ENCODE measurements around the gene MYO7B. TPM values are rescaled to one million over a fixed set of nuclear protein-coding genes. Genes with fewer than 3 reads are reported as not detected.

Gene MYO7B
- total RNA-seq, 1 donor from 2014 or later: 0.44 TPM

- Histone ChIP-seq H3K4me3 (no peak overlapping the region), H3K27ac (replicated peaks) (no peak overlapping the region), H3K27me3 (ENCODE audit: low read depth) (no peaks in the 10 kb centered on the region), H3K4me1 (no peaks in the 10 kb centered on the region), H3K36me3 (no peaks in the 10 kb centered on the region), H3K9me3 (replicated peaks) (no peaks in the 10 kb centered on the region)
- intact Hi-C loops (cut with micrococcal nuclease): no loop called here
- no peak for TF ChIP-seq CTCF (IDR thresholded peaks at IDR 0.05; ENCODE audit: borderline replicate concordance)
- no peak for DNase-seq
Measured at GRCh38 chr2:127562936-127563335, 27.5 kb downstream of the MYO7B start.

DNA sequence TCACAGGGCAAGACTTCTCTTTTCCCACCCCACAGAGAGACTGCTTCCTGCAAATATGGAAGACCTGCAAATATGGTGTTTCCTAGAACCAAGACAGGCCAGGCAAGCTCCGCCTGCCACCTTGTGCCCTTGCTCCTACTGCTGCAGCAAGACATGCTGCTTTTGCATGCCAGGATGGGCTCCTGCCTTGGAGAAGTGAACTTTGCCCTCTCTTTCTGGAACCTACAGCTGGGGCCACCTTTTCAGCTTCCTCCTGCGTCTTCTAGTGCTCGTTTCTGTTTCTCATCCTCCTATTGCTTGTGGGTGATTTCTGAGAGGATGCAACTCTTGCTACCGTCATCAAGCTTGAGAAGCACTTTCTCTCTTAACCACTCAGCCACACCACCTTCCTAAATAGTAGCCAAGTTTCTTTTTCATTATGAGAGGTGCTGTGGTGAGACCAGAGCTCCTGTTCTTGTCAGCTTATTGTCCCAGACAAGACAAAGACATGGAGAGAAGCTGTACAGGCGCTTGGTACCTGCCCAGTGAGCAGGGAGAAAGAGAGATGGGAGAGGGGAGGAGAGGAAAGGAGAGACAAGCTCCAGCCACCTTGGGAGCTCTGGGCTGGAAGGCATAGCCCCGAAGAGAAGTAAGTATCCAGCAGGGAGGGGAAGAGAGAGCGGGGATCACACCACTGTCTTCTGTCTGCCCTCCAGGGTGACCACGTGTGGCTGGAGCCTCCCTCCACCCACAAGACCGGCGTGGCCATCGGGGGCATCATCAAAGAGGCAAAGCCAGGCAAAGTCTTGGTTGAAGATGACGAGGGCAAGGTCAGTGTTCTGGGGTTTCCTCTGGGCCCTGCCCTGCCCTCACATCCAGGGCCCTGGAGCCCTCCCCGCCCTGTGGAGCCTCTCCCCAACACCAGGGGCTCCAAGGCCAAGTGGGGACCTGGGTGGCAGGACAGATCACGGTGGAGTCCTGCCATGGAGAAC, 28.3 kb downstream of the MYO7B start:
- intact Hi-C loops (cut with micrococcal nuclease): no loop called here
- TF ChIP-seq CTCF (IDR thresholded peaks at IDR 0.05; ENCODE audit: borderline replicate concordance): no peak
- H3K27ac ChIP-seq (replicated peaks): no peak overlapping the region

GRCh38 chr2:127564429-127565260, 29.2 kb downstream of the MYO7B start:
- Histone ChIP-seq H3K4me3 (no peak overlapping the region), H3K36me3 (no peaks in the 10 kb centered on the region), H3K27ac (replicated peaks) (no peak overlapping the region), H3K9me3 (replicated peaks) (no peaks in the 10 kb centered on the region), H3K4me1 (peaks cover 14% of the 10 kb centered on the region), H3K27me3 (ENCODE audit: low read depth) (no peaks in the 10 kb centered on the region)
- intact Hi-C loops (cut with micrococcal nuclease): no loop called here
- no peak for TF ChIP-seq CTCF (IDR thresholded peaks at IDR 0.05; ENCODE audit: borderline replicate concordance)
- no peak for DNase-seq

More for the DNA sequence above, 28.3 kb downstream of the MYO7B start:
- no peaks in the 10 kb centered on the region for H3K27me3 ChIP-seq (ENCODE audit: low read depth)
- H3K36me3 ChIP-seq: no peaks in the 10 kb centered on the region
- peaks cover 5% of the 10 kb centered on the region for H3K4me1 ChIP-seq
- no peaks in the 10 kb centered on the region for H3K9me3 ChIP-seq (replicated peaks)
- DNase-seq: no peak
- no peak overlapping the region for H3K4me3 ChIP-seq

DNA sequence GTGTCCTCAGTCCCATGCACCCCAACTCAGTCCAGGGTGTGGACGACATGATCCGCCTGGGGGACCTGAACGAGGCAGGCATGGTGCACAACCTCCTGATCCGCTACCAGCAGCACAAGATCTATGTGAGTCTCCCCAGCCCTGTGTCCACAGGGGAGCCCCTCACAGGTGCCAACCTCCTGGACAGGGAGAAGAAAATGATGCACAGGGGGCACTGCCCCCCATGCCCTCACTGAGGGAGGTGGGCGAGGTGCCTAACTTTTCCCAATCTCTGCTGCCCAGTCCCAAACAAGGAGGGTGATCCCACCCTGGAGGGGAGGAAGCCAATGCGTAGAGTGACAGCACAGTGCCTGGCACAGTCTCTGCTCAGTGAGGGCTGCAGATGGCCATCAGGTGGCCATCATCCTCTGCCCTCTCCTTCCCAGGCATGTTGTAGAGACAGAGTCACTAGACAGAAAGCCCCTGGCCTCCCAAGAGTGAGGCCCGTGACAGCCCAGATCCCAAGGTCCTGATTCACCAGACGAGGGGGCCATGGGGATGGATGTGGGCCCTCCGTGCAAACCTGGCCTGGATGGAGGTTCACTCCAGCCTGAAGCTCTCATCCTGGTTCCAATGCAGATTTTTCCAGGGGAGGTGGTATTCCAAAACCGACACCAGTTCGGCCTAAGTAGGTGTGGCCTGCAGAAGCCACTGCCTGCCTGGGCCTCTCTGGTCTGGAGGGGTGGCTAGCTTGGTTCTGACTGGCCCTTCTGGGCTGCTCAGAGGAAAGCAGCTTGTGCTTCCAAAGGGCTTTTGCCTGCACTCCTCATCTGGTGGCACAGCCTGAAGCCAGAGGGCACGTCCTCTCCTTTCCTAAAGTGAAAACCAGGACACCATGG, 30.0 kb downstream of the MYO7B start:
- TF ChIP-seq CTCF (IDR thresholded peaks at IDR 0.05; ENCODE audit: borderline replicate concordance): no peak
- Histone ChIP-seq H3K4me3 (no peak overlapping the region), H3K36me3 (no peaks in the 10 kb centered on the region), H3K27ac (replicated peaks) (no peak overlapping the region), H3K4me1 (peaks cover 23% of the 10 kb centered on the region), H3K27me3 (ENCODE audit: low read depth) (no peaks in the 10 kb centered on the region), H3K9me3 (replicated peaks) (no peaks in the 10 kb centered on the region)
- no peak for DNase-seq
- intact Hi-C loops (cut with micrococcal nuclease): no loop called here

DNA sequence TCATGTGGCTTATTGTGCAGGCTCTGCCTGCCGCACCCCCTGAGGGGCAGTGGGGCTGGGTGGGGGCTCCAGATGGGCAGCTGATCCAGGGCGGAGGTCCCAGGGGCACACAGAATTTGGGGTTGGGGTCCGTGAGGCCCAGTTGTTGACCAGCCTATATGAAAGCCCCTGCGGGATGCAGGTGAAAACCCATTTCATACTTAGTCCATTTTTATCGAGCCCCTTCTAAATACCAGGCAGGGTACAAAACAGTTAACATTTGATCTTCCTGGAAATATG, 30.6 kb downstream of the MYO7B start:
- no peak overlapping the region for H3K4me3 ChIP-seq
- no peaks in the 10 kb centered on the region for H3K27me3 ChIP-seq (ENCODE audit: low read depth)
- H3K4me1 ChIP-seq: peaks cover 27% of the 10 kb centered on the region
- no peak overlapping the region for H3K27ac ChIP-seq (replicated peaks)
- DNase-seq: no peak
- no peak for TF ChIP-seq CTCF (IDR thresholded peaks at IDR 0.05; ENCODE audit: borderline replicate concordance)
- no peaks in the 10 kb centered on the region for H3K36me3 ChIP-seq
- no peaks in the 10 kb centered on the region for H3K9me3 ChIP-seq (replicated peaks)
- intact Hi-C loops (cut with micrococcal nuclease): no loop called here
